GM18511 (cell line): ENCODE measurements around the gene FRYL.

Experiments used
- ATAC-seq: cut with Tn5 transposase; IDR thresholded peaks from one replicate; pipeline ENCODE4 v1.9.1; 2021; ENCODE audit warnings: mild to moderate bottlenecking, moderate library complexity; ENCODE audit not compliant: unreplicated experiment

FRYL gene

GRCh38 chr4:48633657-48634056, 146.4 kb downstream of the FRYL start:
- no peak for ATAC-seq

GRCh38 chr4:48629458-48629857, 150.6 kb downstream of the FRYL start:
- ATAC-seq, result no peak

DNA sequence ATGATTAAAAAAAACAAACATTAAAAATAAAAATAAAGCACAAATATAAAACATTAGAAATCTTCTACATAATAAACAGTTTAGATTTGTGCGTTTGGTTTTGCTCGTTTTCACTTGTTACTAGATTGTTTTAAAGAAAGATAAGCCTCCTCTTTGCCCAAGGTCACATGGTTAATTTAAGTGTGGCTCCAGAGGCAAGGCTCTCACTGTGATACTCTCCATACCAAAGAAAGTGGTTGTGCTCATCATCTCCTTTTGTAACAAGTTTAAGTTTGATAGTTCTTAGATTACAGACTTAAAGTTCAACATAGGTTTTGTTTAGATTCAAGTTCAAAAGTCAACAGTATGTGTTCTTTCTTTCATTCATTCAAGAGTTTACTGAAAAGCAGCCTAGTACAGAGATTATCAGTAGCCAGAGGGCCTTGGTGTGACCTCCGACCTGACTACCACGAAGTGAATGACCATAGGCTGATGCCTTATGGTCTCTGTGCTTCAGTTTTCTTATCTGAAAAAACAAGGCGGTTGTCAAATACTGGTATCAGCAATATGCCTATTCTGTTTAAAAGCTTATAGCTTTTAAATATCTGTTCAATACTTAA, 156.8 kb downstream of the FRYL start:
- ATAC-seq, result no peak

- ATAC-seq, result no peak
Observed at GRCh38 chr4:48620831-48621230, 159.2 kb downstream of the FRYL start.

GRCh38 chr4:48620093-48620492, 160.0 kb downstream of the FRYL start:
- ATAC-seq, result no peak

DNA sequence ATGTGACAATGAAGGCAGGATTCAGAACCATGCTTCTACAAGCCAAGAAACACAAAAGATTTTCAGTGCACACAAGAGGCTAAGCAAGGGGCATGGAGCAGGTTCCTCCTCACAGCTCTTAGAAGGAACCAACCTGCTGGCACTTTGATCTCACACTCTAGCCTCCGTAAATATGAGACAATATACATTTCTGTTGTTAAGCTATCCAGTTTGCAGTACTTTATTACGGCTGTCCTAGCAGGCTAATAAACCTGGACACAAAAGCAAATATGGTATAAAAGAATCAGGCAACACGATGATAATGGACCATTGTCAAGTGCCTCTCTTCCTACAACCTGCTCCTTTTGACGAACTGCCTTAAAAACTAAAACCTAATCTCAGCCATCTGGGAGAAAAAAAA, 175.6 kb downstream of the FRYL start:
- no peak for ATAC-seq

DNA sequence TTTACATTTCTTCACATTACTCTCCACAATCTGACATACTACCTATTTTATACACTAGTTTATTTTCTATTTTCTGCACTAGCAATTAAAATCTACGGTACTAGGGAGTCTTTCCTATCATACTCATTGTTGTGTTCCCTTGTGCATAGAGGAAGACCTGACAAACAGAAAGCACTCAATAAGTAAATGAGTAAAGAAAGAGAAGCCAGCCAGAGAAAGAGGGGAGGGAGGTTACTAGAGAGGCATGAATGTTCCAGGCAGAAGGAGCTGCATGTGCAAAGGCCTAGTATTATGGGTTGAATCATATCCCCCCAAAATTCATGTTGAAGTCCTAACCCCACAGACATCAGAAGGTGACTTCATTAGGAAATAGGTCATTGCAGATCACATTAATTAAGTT, 176.0 kb downstream of the FRYL start:
- no peak for ATAC-seq

DNA sequence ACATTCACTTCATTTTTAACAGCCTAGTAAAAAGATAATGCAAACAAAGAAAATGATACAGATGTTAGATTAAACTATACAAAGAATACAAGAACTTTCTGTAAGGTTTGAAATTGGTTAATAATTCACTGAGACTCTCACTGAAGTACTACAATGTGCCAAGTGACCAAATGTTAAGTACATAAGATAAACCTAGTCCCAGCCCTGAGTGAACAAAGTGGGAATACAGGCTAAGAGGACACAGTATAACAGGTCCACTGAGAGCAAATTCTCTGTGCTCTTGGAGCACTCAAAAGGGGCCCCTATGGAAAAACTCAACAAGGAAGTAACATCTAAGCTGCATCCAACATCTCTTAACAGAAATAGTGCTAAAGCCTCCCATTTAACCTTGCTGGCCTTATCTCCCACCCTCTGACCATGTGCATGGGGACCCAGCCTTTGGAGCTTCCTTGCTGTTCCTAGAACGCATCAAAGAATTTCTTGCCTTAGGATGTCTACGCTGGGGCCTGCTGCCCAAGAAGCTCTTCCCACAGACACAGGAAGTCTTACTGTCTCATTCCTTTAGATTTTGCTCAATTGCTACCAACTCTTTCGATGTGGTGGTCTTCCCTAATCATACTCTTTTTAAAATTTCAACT, 176.6 kb downstream of the FRYL start:
- no peak for ATAC-seq

- no peak for ATAC-seq
Observed at GRCh38 chr4:48602763-48603162, 177.3 kb downstream of the FRYL start.

- ATAC-seq, result no peak
Observed at GRCh38 chr4:48602222-48602621, 177.9 kb downstream of the FRYL start.

GRCh38 chr4:48596336-48596735, 183.7 kb downstream of the FRYL start:
- no peak for ATAC-seq

- no peak for ATAC-seq
Observed at GRCh38 chr4:48594180-48594579, 185.9 kb downstream of the FRYL start.

DNA sequence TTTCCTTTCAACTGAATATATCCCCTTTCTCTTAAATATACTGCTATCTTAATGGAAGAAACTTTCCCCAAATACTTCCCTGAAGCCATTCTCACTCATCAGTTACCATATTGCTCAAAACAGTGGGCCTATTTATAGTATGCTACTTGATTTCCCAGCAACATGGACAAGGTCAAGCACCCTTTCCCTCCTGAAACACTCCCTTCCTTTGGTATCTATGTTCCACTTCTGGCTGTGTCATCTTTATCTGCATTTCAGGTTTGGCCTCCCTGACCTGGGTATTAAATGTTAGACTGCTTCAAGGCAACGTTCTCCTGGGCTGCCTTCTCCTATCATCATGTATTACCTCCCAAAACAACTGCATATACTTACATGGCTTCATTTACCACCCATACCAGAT, 188.7 kb downstream of the FRYL start:
- no peak for ATAC-seq

DNA sequence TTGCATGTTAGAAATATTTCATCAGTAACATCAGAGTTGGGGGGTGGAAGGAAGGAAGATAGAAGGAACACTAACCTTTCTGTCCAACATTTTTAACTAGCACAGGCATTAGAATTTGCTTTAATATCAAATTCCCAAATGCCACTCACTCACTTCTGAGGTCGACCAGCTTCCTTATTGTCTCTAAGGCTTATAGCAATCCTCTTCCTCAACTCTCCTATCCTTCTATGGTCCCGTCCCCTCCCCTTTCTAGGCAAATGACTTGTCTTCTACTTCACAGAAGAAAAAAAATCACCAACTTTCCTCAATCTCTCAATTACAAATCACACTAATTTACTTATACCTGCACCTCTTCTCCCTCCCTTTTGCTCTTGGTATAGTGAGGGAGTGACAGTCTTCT, 189.2 kb downstream of the FRYL start:
- ATAC-seq, result no peak

- ATAC-seq, result no peak
Observed at GRCh38 chr4:48589098-48589445, 191.0 kb downstream of the FRYL start.

DNA sequence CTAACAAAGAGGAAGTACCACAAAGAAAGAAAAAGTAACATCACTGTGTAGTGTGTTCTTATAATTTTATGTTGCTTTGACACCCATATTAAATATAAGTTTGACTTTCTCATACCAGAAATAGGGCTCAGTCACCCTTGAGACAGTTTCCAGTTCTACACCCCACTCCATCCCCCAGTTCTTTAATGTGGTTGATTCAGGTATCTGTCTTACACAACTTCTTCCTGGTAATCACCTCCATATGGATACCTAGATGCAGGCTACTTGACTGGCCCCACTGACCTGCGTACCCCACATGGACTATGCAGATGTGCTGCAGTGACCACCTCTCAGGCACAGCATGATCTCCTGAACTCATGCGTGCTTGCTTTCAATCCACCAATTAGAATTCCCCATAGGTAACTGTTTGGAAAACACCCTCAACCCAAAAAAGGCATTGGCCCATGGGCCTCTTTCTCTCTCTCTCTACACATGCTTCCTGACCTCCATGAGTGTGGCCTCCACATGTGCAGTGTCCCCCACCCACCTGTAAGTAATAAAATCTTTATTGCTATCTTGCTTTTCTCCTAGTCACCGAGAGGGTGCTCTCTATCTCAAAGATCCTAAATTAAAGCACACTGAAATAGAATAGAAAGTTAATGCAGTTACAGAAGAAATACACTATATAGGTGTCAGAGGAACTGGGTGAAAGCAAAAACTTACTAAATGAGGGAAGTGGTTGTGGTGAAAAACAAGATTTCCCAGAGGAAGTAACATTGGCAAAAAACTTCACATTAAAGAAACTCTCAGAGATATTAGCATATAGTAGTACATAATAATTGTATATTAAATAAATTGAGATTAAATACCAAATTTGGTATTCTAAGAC, 191.6 kb downstream of the FRYL start:
- ATAC-seq, result no peak

GRCh38 chr4:48585401-48585800, 194.7 kb downstream of the FRYL start:
- no peak for ATAC-seq

DNA sequence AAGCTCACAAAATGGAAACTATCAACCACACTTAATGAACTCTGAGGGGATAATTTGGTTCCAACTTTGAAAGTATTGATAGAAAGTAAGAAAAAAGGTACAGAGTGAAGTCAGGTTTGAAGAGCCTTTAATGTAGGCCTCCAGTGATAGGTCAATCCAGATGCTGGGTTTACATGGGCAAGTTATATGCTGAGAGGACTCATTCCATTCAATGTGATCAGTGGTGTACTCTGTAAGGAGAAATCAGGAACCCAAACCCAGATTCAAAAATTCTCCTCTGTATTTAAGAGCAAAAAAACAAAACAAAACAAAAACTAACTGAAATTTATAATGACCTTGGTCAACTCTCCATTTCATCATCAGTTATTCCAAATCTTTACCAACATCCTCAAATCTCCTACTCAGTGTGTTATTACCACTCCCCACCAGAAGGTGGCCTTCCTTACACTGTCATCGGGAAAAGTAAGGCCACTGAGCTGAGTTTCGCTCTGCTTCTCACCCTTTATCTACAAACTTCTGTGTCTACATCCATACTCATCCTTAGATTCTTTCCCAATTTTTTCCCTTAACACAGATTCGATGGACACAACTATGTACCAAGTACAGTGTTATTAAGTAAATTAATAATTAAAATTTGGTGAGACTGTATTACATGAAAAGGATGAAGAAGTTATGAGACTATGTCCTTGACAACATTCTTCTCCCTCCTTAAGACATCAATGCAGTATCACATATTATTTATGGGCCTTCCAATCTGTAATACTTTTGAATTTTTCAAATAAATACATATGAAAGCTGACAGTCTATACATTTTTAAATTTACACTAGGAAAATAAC, 201.7 kb downstream of the FRYL start:
- peak; percentile 84 for ATAC-seq

GRCh38 chr4:48575964-48576363, 204.1 kb downstream of the FRYL start:
- ATAC-seq, result no peak

DNA sequence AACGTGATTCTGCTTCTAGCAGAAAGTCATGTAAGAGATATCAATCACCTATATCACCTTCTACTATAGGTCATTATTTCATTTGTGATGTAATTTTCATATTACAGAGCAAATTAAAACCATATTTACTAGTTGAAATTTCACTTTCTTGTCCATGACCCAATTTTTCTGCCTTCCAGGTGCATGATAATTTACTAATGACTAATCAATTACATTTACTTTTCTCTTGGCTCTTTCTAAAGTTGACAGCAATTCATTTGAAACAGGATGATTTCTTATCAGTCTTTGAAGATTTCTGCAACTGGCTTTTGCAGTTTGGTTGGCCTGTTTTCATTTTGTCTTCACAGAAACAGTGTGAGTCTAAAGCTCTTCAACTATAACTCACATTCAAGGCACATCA, 208.6 kb downstream of the FRYL start:
- no peak for ATAC-seq

GRCh38 chr4:48570646-48571220, 209.3 kb downstream of the FRYL start:
- no peak for ATAC-seq
